Right lobe of liver (tissue), 6 donors: ENCODE data around the gene JMJD8. TPM values are rescaled to one million over a fixed set of nuclear protein-coding genes. Genes with fewer than 3 reads are reported as not detected.

Experiments used
- ATAC-seq, 4 donors: fragments of 200-7000 bp; cut with Tn5 transposase; one replicate each; pipeline ENCODE4 v1.9.1; 2020; ENCODE audit warnings: mild to moderate bottlenecking in 4 of 4, moderate library complexity in 4 of 4
- DNase-seq, 3 donors: peaks; one replicate each; pipeline ENCODE4 v3.0.0-alpha.2; 2020
- H3K27ac ChIP-seq, 3 donors: fragments of 200-600 bp; one replicate each; pipeline ENCODE4 v1.8.0; 2022
- H3K27me3 ChIP-seq, 2 donors: fragments of 200-600 bp; one replicate each; pipeline ENCODE4 v1.8.0; 2022
- H3K36me3 ChIP-seq, 4 donors: fragments of 200-600 bp; sonication (generic) in 1 of 4; one replicate each; pipeline versions ENCODE4 v1.5.1 to v1.8.0; 2017 to 2022; ENCODE audit warnings: control low read depth in 1 of 4
- H3K4me1 ChIP-seq, 4 donors: fragments of 200-600 bp; sonication (generic) in 1 of 4; one replicate each; pipeline versions ENCODE4 v1.5.1 to v1.8.0; 2017 to 2022; ENCODE audit warnings: control low read depth in 1 of 4
- H3K4me3 ChIP-seq, 3 donors: fragments of 200-600 bp; one replicate each; pipeline ENCODE4 v1.8.0; 2022
- H3K9me3 ChIP-seq, 4 donors: fragments of 200-600 bp; sonication (generic) in 1 of 4; one replicate each; pipeline versions ENCODE4 v1.5.1 to v1.8.0; 2017 to 2022; ENCODE audit warnings: control low read depth in 1 of 4
- POLR2A ChIP-seq: fragments of 450-650 bp; IDR thresholded peaks from one replicate; pipeline ENCODE4 v1.6.1; 2017; ENCODE audit warnings: antibody characterized with exemption, mild to moderate bottlenecking
- WGBS: methylation state at CpG from one replicate; pipeline ENCODE4 v1.1.6; 2018; ENCODE audit warnings: low coverage, low lambda C conversion rate; ENCODE audit not compliant: insufficient coverage; ENCODE audit errors: missing lambda C conversion rate; 5-methylcytosine and 5-hydroxymethylcytosine counted together
- intact Hi-C, 2 donors: fragments of 100-400 bp; cut with DNase I; formaldehyde crosslinking; loops; one replicate each; pipeline versions ENCODE4 v1.11.2 to v1.14.1; 2022
- total RNA-seq, 6 experiments: library from RNA; depleted of rRNA in 2 of 6; stranded (reverse); fragments of >200 nt in 2 of 6; fragmentation: NEBNext Ultra II Directional in 3 of 6; extraction: Animal tissue kit (Norgen Biotek cat#: 25700) in 3 of 6; gene quantifications; one replicate each; pipeline versions ENCODE4 v1.1.0 to v1.2.4, GENCODE V29; 2016 to 2023
- TF ChIP-seq, protein P1 (sequence below), 4 donors: fragments of 200-600 bp in 3 of 4; fragments of 450-650 bp in 1 of 4; IDR thresholded peaks; one replicate each; pipeline versions ENCODE4 v1.5.1 to v1.8.0; 2016 to 2022; ENCODE audit warnings: antibody characterized with exemption in 4 of 4, mild to moderate bottlenecking in 2 of 4
- donor health status: DM: no; HTN: yes; CAD: no.
- donor health status: DM: no; HTN: no; CAD: no.
- donor health status: DM: no; HTN: no; CAD: no.
- donor health status: DM: no; HTN: yes; CAD: no.
- donor health status: DM: no; HTN: yes; CAD: no.

The JMJD8 gene
- total RNA-seq, 6 experiments from 2014 or later = 26.9 to 68.1 (median 36.9) TPM

DNA sequence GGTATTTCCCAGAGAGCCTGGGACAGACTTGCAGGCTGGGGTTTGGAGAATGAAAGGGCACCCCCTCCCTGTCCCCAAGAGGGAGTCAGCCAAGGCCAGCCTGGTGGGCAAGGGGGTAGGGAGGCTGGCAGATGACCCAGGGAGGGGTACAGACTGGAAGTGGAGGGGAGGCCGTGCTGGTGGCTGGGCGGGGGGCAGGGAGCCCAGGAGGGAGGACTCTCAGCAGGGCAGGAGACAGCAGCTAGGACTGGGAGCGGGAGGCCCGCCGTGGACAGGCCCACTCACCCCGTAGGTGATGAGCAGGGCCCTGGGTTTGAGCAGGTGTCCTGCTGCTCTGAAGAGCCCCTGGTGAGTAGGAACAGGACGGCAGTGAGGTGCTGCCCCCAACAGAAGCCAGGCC is 49.1 kb downstream of the JMJD8 start:
- no peak for ATAC-seq
- Histone ChIP-seq H3K27ac (no peak overlapping the region), H3K36me3 (no peaks in the 10 kb centered on the region), H3K27me3 (no peaks in the 10 kb centered on the region), H3K9me3 (no peaks in the 10 kb centered on the region), H3K4me1 (peaks cover 0 to 28% (median 7%) of the 10 kb centered on the region in 4 donors), H3K4me3 (no peak overlapping the region)
- WGBS = no CpG with 5 or more reads among the region's 7 CpGs
- DNase-seq = no peak
- TF ChIP-seq, protein P1, sequence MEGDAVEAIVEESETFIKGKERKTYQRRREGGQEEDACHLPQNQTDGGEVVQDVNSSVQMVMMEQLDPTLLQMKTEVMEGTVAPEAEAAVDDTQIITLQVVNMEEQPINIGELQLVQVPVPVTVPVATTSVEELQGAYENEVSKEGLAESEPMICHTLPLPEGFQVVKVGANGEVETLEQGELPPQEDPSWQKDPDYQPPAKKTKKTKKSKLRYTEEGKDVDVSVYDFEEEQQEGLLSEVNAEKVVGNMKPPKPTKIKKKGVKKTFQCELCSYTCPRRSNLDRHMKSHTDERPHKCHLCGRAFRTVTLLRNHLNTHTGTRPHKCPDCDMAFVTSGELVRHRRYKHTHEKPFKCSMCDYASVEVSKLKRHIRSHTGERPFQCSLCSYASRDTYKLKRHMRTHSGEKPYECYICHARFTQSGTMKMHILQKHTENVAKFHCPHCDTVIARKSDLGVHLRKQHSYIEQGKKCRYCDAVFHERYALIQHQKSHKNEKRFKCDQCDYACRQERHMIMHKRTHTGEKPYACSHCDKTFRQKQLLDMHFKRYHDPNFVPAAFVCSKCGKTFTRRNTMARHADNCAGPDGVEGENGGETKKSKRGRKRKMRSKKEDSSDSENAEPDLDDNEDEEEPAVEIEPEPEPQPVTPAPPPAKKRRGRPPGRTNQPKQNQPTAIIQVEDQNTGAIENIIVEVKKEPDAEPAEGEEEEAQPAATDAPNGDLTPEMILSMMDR (IDR thresholded peaks at IDR 0.05) = no peak
- no peak for TF ChIP-seq POLR2A
- intact Hi-C loops = loop anchor here in 1 of 2 donors (10.0 kb wide), 1 partner anchor 50 kb away; no protein-coding TSS in a partner anchor

DNA sequence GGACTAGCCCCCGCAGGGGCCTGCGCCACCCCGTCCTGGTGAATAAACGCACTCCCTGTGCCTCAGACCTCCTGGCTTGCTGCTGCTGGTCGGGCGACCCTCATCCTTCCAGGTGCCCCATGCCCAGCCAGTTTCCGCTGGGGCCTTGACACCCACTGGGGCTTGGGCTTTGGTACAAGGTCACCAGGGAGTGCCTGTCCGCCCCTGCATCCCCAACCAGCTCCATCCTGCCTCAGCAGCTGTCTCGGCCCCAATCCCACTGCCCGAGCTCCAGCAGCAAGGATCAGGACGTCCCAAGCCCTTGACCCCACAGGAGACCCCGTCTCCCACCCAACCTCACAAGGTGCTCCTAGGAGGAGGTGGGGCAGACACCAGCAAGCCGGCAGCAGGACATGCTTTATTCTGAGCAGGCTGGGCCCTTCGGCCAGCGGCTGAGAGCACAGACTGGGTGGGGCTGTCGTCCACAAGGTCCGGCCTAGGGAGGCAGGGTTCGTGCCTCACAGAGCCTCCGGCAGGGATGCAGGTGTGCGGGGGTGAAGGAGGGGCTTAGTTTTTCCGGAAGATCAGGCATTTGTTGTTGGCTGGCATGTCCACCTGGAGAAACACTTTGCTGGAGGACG is 50.0 kb downstream of the JMJD8 start:
- DNase-seq (no peak), ATAC-seq (no peak)
- TF ChIP-seq POLR2A = no peak
- TF ChIP-seq, protein P1 (IDR thresholded peaks at IDR 0.05) = no peak
- Histone ChIP-seq H3K9me3 (no peaks in the 10 kb centered on the region), H3K4me3 (no peak overlapping the region), H3K27me3 (no peaks in the 10 kb centered on the region), H3K36me3 (no peaks in the 10 kb centered on the region), H3K27ac (no peak overlapping the region), H3K4me1 (peaks cover 0 to 36% (median 16%) of the 10 kb centered on the region in 4 donors)
- intact Hi-C loops = loop anchor here in 1 of 2 donors (10.0 kb wide), 1 partner anchor 49 kb away; no protein-coding TSS in a partner anchor
- 73% methylated on average over 4 of the region's 22 CpGs for WGBS

DNA sequence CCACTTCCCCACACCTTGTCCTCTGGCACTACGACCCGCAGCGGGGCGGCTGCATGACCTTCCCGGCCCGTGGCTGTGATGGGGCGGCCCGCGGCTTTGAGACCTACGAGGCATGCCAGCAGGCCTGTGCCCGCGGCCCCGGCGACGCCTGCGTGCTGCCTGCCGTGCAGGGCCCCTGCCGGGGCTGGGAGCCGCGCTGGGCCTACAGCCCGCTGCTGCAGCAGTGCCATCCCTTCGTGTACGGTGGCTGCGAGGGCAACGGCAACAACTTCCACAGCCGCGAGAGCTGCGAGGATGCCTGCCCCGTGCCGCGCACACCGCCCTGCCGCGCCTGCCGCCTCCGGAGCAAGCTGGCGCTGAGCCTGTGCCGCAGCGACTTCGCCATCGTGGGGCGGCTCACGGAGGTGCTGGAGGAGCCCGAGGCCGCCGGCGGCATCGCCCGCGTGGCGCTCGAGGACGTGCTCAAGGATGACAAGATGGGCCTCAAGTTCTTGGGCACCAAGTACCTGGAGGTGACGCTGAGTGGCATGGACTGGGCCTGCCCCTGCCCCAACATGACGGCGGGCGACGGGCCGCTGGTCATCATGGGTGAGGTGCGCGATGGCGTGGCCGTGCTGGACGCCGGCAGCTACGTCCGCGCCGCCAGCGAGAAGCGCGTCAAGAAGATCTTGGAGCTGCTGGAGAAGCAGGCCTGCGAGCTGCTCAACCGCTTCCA is 50.6 kb downstream of the JMJD8 start:
- no peak for TF ChIP-seq POLR2A
- DNase-seq = peak in 1 of 3 donors; percentile 55

DNA sequence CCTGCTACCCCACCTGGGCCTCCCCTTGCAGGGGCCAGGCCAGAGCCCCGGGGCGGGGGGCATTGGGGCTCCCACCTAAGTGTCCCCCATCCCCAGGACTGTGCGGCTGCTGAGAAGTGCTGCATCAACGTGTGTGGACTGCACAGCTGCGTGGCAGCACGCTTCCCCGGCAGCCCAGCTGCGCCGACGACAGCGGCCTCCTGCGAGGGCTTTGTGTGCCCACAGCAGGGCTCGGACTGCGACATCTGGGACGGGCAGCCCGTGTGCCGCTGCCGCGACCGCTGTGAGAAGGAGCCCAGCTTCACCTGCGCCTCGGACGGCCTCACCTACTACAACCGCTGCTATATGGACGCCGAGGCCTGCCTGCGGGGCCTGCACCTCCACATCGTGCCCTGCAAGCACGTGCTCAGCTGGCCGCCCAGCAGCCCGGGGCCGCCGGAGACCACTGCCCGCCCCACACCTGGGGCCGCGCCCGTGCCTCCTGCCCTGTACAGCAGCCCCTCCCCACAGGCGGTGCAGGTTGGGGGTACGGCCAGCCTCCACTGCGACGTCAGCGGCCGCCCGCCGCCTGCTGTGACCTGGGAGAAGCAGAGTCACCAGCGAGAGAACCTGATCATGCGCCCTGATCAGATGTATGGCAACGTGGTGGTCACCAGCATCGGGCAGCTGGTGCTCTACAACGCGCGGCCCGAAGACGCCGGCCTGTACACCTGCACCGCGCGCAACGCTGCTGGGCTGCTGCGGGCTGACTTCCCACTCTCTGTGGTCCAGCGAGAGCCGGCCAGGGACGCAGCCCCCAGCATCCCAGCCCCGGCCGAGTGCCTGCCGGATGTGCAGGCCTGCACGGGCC is 51.4 kb downstream of the JMJD8 start:
- intact Hi-C loops = loop anchor here in 1 of 2 donors (10.0 kb wide), 1 partner anchor 48 kb away; no protein-coding TSS in a partner anchor
- peaks cover 0 to 50% (median 26%) of the 10 kb centered on the region in 4 donors for H3K4me1 ChIP-seq
- TF ChIP-seq POLR2A = no peak
- TF ChIP-seq, protein P1 (IDR thresholded peaks at IDR 0.05) = no peak

More for the DNA sequence above, 50.6 kb downstream of the JMJD8 start:
- Histone ChIP-seq H3K4me1 (peaks cover 0 to 43% (median 22%) of the 10 kb centered on the region in 4 donors), H3K27ac (no peak overlapping the region), H3K4me3 (no peak overlapping the region), H3K27me3 (no peaks in the 10 kb centered on the region), H3K9me3 (no peaks in the 10 kb centered on the region), H3K36me3 (no peaks in the 10 kb centered on the region)
- no peak for ATAC-seq
- intact Hi-C loops = loop anchor here in 1 of 2 donors (10.0 kb wide), 1 partner anchor 49 kb away; no protein-coding TSS in a partner anchor
- 97% methylated on average over 10 of the region's 74 CpGs for WGBS

More for the DNA sequence above, 51.4 kb downstream of the JMJD8 start:
- 60% methylated on average over 1 of the region's 67 CpGs for WGBS
- Histone ChIP-seq H3K36me3 (no peaks in the 10 kb centered on the region), H3K4me3 (no peak overlapping the region), H3K27ac (no peak overlapping the region), H3K27me3 (no peaks in the 10 kb centered on the region), H3K9me3 (no peaks in the 10 kb centered on the region)
- DNase-seq (peak in 1 of 3 donors; percentile 58), ATAC-seq (no peak)
